PC-9 (cell line): ENCODE measurements around the gene PCDHA13. TPM values are rescaled to one million over a fixed set of nuclear protein-coding genes. Genes with fewer than 3 reads are reported as not detected.

ENCODE experiments used
- total RNA-seq: library from RNA; stranded (reverse); gene quantifications from 2 replicates; pipeline ENCODE4 v1.2.3, GENCODE V29; 2021

PCDHA13 gene
- total RNA-seq, 1 experiment from 2014 or later, result not detected

Other genes with a start within 250 kb of the PCDHA13 start
- 0.35 and 0.81 TPM in 2 replicates for gene CD14, start 248.9 kb upstream of the PCDHA13 start, total RNA-seq
- gene TMCO6, start 242.7 kb upstream of the PCDHA13 start, total RNA-seq, result 12.1 and 25.2 TPM in 2 replicates
- 69.7 and 72.7 TPM in 2 replicates for gene NDUFA2, start 234.5 kb upstream of the PCDHA13 start, total RNA-seq
- 74.2 and 86.7 TPM in 2 replicates for gene IK, start 234.3 kb upstream of the PCDHA13 start, total RNA-seq
- 37.9 and 39.2 TPM in 2 replicates for gene WDR55, start 217.2 kb upstream of the PCDHA13 start, total RNA-seq
- gene DND1, start 208.5 kb upstream of the PCDHA13 start, total RNA-seq, result 1.2 and 2.0 TPM in 2 replicates
- 52.0 and 64.3 TPM in 2 replicates for gene HARS1, start 190.8 kb upstream of the PCDHA13 start, total RNA-seq
- 28.8 and 31.1 TPM in 2 replicates for gene HARS2, start 190.7 kb upstream of the PCDHA13 start, total RNA-seq
- gene ZMAT2, start 181.7 kb upstream of the PCDHA13 start, total RNA-seq, result 53.5 and 60.1 TPM in 2 replicates
- gene PCDHA1, start 96.0 kb upstream of the PCDHA13 start, total RNA-seq, result not detected in 2 replicates
- gene PCDHA2, start 87.3 kb upstream of the PCDHA13 start, total RNA-seq, result not detected in 2 replicates
- not detected in 2 replicates for gene PCDHA3, start 81.1 kb upstream of the PCDHA13 start, total RNA-seq
- gene PCDHA4, start 75.1 kb upstream of the PCDHA13 start, total RNA-seq, result not detected in 2 replicates
- not detected in 2 replicates for gene PCDHA5, start 60.5 kb upstream of the PCDHA13 start, total RNA-seq
- gene PCDHA6, start 54.2 kb upstream of the PCDHA13 start, total RNA-seq, result not detected in 2 replicates
- not detected in 2 replicates for gene PCDHA7, start 47.9 kb upstream of the PCDHA13 start, total RNA-seq
- not detected in 2 replicates for gene PCDHA8, start 40.9 kb upstream of the PCDHA13 start, total RNA-seq
- not detected in 2 replicates for gene PCDHA9, start 33.7 kb upstream of the PCDHA13 start, total RNA-seq
- not detected in 2 replicates for gene PCDHA10, start 26.2 kb upstream of the PCDHA13 start, total RNA-seq
- gene PCDHA11, start 13.2 kb upstream of the PCDHA13 start, total RNA-seq, result not detected in 2 replicates
- not detected in 2 replicates for gene PCDHA12, start 6.8 kb upstream of the PCDHA13 start, total RNA-seq
- gene PCDHAC1, start 44.2 kb downstream of the PCDHA13 start, total RNA-seq, result 0.88 and 0.90 TPM in 2 replicates
- 2.8 and 3.4 TPM in 2 replicates for gene PCDHAC2, start 84.4 kb downstream of the PCDHA13 start, total RNA-seq
- not detected in 2 replicates for gene PCDHB1, start 169.2 kb downstream of the PCDHA13 start, total RNA-seq
- gene PCDHB2, start 212.5 kb downstream of the PCDHA13 start, total RNA-seq, result 2.8 and 4.0 TPM in 2 replicates
- gene PCDHB3, start 218.3 kb downstream of the PCDHA13 start, total RNA-seq, result 0.17 and 0.55 TPM in 2 replicates
- gene PCDHB4, start 239.7 kb downstream of the PCDHA13 start, total RNA-seq, result 0.09 and 0.13 TPM in 2 replicates